Loucy (cell line): ENCODE measurements around the gene CASP6.

Source experiments
- H2AFZ ChIP-seq: fragments of 200-600 bp; sonication (generic); 2 replicates; pipeline ENCODE4 v1.6.0; 2016; ENCODE audit warnings: antibody characterized with exemption, mild to moderate bottlenecking, low read length, moderate library complexity
- H3F3A ChIP-seq: fragments of 200-600 bp; 2 replicates; pipeline ENCODE4 v1.6.0; 2016; ENCODE audit warnings: antibody characterized with exemption, low read depth, mild to moderate bottlenecking
- H3K27me3 ChIP-seq: fragments of 200-600 bp; sonication (generic); 2 replicates; pipeline ENCODE4 v1.6.1; 2014; ENCODE audit warnings: low read length, mild to moderate bottlenecking; ENCODE audit not compliant: insufficient read depth, poor library complexity, severe bottlenecking
- H3K36me3 ChIP-seq: fragments of 200-600 bp; sonication (generic); 2 replicates; pipeline ENCODE4 v1.6.1; 2016; ENCODE audit warnings: low read length; ENCODE audit not compliant: insufficient read depth
- H3K4me1 ChIP-seq: fragments of 200-600 bp; sonication (generic); 2 replicates; pipeline ENCODE4 v1.5.1; 2014; ENCODE audit warnings: low read length, mild to moderate bottlenecking; ENCODE audit not compliant: insufficient read depth, poor library complexity, severe bottlenecking
- H3K4me2 ChIP-seq: fragments of 200-600 bp; sonication (generic); 2 replicates; pipeline ENCODE4 v1.6.0; 2014; ENCODE audit warnings: antibody characterized with exemption, low read length, low read depth, mild to moderate bottlenecking; ENCODE audit not compliant: poor library complexity, severe bottlenecking
- H3K4me3 ChIP-seq: fragments of 200-600 bp; sonication (generic); 2 replicates; pipeline ENCODE4 v1.5.1; 2014; ENCODE audit warnings: low read length, mild to moderate bottlenecking, mixed read lengths; ENCODE audit not compliant: poor library complexity, severe bottlenecking
- H3K79me2 ChIP-seq: fragments of 200-600 bp; sonication (generic); 2 replicates; pipeline ENCODE4 v1.6.1; 2014; ENCODE audit warnings: low read length; ENCODE audit not compliant: insufficient read depth
- H3K9ac ChIP-seq: fragments of 200-600 bp; sonication (generic); 2 replicates; pipeline ENCODE4 v1.6.0; 2014; ENCODE audit warnings: mild to moderate bottlenecking, low read depth, low read length, moderate library complexity; ENCODE audit not compliant: poor library complexity, severe bottlenecking
- H3K9me2 ChIP-seq: fragments of 200-600 bp; sonication (generic); replicated peaks from 2 replicates; pipeline ENCODE4 v1.6.1; 2016; ENCODE audit warnings: low read depth, low read length, mixed read lengths
- H3K9me3 ChIP-seq: fragments of 200-600 bp; sonication (generic); 2 replicates; pipeline ENCODE4 v1.6.1; 2014; ENCODE audit warnings: mild to moderate bottlenecking, antibody characterized with exemption, low read length, low read depth; ENCODE audit not compliant: insufficient read depth
- H4K20me1 ChIP-seq: fragments of 200-600 bp; sonication (generic); 2 replicates; pipeline ENCODE4 v1.6.0; 2014; ENCODE audit warnings: antibody characterized with exemption, low read length, mild to moderate bottlenecking; ENCODE audit not compliant: insufficient read depth, poor library complexity, severe bottlenecking
- CTCF ChIP-seq: fragments of 200-600 bp; sonication (generic); conservative IDR thresholded peaks from 2 replicates; pipeline ENCODE4 v1.5.1; 2014; ENCODE audit warnings: mild to moderate bottlenecking, antibody characterized with exemption, low read length
- EZH2phosphoT487 ChIP-seq: fragments of 200-600 bp; IDR thresholded peaks from 2 replicates; pipeline ENCODE4 v1.6.1; 2018; ENCODE audit warnings: antibody characterized with exemption, mild to moderate bottlenecking, moderate library complexity, borderline replicate concordance

Gene CASP6

DNA sequence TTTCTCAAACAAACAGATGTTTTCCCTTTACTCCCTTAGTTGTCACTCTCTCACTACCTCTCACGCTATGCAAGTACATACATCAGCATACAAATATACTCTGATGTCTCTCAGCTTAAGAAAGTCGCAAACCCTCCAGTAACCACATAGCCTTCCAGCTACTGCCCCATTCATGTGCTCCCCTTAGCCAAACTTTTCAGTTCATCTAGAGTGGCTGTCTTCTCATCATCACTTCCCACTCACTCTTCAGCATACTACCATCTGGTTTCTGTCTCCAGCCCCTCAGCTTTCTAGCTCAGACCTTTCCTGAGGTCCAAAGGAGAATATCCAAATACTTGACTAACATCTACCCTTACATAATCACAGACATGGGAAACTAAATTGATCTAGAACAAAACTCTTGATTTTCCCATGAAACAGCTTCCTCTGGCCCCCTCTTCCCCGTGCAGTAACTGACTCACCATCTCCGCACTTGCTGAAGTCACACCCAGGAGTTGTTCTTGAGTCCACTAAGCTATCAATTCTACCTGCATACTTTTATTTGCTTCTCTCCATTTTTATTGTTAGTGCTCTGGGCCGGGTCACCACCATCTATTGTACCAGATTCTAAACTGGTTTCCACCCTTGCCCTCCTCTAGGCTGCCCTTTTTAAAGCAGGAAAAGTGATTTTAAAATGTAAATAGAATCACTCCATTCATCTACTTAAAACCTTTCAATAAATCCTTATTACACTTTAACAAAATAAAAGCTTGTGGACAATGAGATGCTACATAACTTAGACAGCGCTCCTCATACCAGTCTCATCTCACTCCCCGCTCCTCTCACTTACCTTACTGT lies 57.2 kb downstream of the CASP6 start:
- H3K4me1 ChIP-seq = peaks cover 19% of the 10 kb centered on the region
- no peak overlapping the region for H3K9ac ChIP-seq
- H3K4me3 ChIP-seq = no peak overlapping the region
- H3K4me2 ChIP-seq = no peak overlapping the region
- H3K9me3 ChIP-seq = peaks cover 8% of the 10 kb centered on the region; the same call in 1 of the 2 replicates
- no peaks in the 10 kb centered on the region for H3K27me3 ChIP-seq
- no peaks in the 10 kb centered on the region for H3K79me2 ChIP-seq
- H3K36me3 ChIP-seq = no peaks in the 10 kb centered on the region
- no peaks in the 10 kb centered on the region for H4K20me1 ChIP-seq
- no peaks in the 10 kb centered on the region for H3F3A ChIP-seq
- no peak overlapping the region for H2AFZ ChIP-seq
- H3K9me2 ChIP-seq = no peaks in the 10 kb centered on the region
- TF ChIP-seq CTCF (no peak), EZH2phosphoT487 (no peak)

DNA sequence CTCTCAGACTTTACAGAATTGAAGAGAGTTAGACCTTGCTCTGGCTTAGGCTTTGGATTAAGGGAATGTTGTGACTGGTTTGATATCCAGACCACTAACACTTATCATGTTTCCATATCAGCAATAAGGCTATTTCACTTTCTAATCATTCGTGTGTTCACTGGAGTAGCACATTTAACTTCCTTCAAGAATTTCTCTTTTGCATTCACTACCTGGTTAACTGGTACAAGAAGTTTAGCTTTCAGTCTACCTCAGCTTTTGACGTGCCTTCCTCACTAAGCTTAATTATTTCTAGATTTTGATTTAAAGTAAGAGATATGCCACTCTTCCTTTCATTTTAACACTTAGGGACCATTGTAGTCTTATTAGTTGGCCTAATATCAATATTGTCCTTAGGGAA lies 62.6 kb downstream of the CASP6 start:
- no peaks in the 10 kb centered on the region for H3K9me2 ChIP-seq
- H3K9me3 ChIP-seq = no peaks in the 10 kb centered on the region
- no peak overlapping the region for H3K9ac ChIP-seq
- no peaks in the 10 kb centered on the region for H3K79me2 ChIP-seq
- no peak overlapping the region for H3K4me3 ChIP-seq
- no peaks in the 10 kb centered on the region for H3K27me3 ChIP-seq
- H3K4me1 ChIP-seq = peaks cover 2% of the 10 kb centered on the region
- no peaks in the 10 kb centered on the region for H3K36me3 ChIP-seq
- H3K4me2 ChIP-seq = no peak overlapping the region
- no peaks in the 10 kb centered on the region for H4K20me1 ChIP-seq
- no peak overlapping the region for H2AFZ ChIP-seq
- TF ChIP-seq CTCF (no peak), EZH2phosphoT487 (no peak)
- H3F3A ChIP-seq = no peaks in the 10 kb centered on the region
